GM19099 (cell line): ENCODE measurements around the gene FBLN5.

Source experiments
- POLR2A ChIP-seq: IDR thresholded peaks from 3 replicates; pipeline ENCODE4 v1.6.1; 2011; ENCODE audit warnings: low read depth; ENCODE audit not compliant: insufficient read length; ENCODE audit errors: extremely low read depth

FBLN5 gene

DNA sequence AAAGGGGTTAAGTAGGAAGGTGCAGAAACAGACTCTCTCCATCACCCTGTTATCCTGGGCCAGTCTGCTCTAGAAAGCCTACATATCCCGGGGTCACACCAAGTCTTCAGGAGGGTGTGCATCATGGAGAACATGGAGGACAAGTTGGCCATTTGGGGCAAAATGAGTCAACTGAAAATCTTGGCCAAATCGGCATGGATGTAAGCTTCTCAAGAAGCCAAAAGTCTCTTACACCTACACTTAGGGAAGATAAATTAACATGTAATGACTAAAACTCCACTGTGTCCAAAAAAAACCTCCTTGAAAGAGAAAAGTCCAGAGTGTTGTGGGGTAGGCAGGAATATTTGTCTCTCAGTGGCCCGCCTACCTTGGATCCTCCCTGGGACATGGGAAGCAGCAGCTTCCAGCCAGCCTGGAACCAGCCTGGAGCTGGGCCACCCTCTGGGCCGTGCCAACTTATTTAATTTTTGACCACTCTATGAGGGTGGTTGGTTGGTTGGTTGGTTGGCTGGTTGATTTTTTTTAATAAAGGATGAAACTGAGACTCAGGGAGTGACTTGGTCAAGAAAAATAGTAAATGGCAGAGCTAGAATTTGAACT, 62.3 kb downstream of the FBLN5 start:
- TF ChIP-seq POLR2A, result no peak

DNA sequence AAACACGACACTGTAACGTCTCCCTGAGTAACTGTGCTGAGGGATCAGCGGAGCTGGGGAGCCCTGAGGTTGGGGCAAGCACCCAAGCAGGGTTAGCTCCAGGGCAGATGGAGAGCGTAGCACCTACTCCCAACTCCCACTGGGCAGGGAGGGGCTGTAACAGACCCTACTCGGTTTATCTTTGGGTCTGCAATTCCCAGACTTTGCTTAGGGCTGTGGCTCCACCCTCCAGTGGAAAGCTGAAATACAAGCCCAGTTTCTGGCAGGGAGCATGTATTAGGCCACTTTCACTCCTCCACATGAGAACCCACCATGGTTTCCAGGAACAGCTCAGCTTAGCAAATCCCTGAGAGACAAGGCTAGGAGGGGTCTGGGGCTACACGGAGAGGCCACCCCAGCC, 62.8 kb downstream of the FBLN5 start:
- TF ChIP-seq POLR2A, result no peak

DNA sequence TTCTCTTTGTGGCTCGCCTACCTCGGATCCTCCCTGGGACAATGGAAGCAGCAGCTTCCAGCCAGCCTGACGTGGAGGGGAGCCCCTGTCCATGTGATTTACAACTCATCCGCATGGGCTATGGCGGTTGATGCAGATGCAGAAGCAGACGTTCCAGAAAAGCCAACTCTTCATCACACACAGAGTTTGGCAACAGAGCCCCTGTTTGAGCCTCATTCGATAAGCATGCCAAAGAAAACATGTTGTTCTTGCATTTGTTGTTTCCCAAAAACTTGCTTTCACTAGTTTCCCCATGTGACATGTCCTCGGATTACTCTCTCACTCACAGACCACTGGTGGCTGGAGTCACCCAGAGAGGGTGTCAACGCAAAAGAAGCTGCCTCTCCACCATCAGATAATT, 63.7 kb downstream of the FBLN5 start:
- TF ChIP-seq POLR2A, result no peak

DNA sequence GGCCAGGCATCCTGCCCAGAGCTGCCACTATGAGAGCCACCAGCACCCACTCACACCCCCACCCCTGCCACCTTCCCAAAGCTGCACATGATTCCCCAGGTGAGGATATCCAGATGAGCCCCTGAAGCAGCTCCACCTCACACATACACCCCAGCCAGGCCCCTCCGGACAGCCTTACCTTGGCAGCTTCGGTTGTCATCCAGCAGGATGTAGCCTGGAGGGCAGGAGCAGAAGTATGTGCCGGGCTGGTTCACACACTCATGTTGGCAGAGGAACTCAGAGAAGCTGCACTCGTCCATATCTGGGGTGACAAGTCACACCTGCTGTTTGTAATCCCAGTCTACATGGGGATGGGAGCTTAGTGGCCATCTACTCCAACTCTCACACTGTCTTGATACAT, 64.7 kb downstream of the FBLN5 start:
- TF ChIP-seq POLR2A, result no peak

DNA sequence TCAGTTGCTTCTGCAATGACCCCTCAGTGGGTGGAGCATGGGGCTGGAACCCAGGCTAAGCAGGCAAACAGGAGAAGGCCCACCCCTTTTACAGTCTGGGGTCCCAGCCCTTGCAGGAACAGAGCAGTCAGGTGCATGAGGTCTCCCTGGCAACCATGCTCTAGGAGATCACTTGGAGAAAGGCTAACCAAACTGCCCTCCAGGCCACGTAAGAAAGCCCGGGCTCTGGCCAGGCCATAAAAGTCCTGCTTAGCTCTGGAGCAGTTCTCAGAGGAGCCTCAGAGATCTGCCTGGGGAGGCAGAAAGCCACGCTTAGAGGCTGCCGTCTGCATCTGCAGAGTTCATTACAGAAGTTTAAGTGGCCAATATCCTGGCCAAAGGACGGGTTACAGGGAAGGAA, 65.1 kb downstream of the FBLN5 start:
- no peak for TF ChIP-seq POLR2A

DNA sequence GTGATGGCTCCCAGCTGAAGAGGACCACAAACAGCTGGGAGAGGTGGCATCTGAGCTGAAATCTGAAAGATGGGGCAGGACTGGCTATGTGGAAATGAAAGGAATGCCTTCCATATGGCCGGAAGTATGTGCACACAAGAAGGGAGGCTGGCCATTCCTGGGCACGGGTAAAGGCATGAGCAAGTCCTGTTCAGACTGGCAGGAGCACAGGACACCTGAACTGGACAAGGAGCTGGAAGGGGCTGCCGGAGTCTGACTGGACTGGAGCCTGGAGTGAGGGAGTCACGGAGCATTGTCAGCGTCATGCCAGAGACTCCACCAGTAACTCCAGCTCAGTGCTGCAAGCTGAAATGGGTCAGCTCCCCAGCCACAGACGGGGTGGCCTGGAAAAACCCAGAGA, 68.3 kb downstream of the FBLN5 start:
- TF ChIP-seq POLR2A, result no peak

DNA sequence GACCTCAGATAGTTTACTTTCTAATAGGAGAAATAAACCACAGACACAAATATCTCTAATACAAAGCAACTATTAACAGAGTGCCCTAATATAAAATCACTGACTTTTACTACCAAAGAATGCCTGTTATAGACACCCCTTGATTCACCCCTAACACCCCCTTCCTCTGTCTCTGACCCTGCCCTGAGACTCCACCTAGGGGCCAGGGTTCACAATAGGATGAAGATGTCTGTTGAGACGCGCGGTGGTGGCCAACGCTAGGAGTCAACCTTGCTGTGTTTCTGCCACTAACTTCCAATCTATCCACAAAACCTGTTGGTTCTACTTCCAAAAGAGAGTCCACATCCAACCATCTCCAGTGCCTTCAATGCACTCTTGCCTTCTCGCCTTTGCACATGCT, 69.2 kb downstream of the FBLN5 start:
- no peak for TF ChIP-seq POLR2A

DNA sequence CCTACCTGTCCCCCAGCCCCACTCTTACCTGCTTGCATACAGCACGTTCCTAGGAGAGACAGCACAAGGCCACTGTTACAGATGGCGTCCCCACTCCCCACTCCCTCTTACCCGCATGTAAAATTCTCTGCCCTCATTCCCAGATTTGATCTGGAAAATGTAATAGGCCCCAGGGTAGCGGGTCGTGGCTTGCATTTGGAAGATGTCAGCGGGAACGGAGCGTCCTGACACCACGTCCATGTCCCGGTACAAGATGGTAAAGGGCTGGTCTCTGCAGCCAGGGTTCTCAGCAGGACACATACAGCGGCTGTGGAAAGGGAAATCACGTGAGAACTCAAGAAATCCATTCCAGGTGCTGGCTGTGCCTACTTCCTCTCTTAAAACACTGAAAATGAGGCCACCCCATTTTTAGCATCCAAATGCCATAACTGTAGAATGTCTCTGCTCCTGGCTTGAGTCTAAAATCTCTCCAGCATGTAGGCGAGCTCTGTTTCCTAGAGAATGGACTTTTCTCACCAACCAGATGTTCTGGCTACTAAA, 70.0 kb downstream of the FBLN5 start:
- TF ChIP-seq POLR2A, result no peak

DNA sequence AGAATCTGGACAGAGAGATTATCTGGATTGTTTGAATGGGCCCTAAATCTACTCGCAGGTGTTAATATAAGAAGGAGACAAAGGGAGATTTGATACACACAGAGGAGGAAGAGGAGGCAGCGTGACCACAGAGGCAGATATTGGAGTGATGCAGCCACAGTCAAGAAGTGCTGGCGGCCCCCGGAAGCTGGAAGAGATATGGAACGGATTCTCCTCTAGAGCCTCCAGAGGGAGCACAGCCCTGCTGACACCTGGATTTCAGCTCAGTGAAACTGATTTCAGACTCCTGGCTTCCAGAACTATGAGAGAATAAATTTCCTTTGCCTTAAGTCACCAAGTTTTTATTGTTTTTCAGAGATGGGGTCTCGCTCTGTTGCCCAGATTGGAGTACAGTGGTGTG, 71.0 kb downstream of the FBLN5 start:
- no peak for TF ChIP-seq POLR2A

DNA sequence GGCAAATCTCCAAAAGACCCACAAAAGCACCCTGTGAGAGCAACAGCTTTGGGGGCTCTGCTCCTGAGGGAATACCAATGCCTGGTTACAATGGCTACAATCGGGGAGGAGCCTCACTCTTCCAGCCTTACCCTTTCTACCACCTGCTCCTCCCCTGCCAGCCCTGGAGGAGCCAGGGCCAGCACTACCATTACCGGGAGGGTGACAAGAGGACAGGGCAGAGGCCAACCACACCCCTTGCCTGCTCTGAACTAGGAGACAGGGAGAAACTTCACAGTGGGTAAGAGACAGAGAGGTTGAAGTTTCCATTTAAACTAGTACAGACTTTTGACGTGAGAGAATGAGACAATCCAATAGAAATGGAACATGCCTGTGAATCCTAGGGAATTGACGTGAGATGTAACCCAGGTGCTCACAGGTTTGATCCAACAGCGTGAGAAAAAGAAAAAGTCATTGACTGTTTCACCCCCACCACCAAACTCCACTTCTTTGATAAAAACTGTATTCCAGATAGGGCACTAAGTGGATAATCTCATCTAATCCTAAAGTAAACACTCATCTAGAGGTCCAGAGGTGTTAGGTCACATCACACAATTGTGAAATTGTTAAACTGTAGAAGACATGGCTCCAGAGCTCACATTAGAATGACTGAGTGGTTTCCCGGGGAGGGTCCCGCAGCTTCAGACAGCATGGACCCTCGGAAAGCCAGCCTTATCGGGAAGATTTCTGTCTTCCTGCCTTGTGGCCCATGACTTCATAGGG, 71.8 kb downstream of the FBLN5 start:
- TF ChIP-seq POLR2A, result no peak

DNA sequence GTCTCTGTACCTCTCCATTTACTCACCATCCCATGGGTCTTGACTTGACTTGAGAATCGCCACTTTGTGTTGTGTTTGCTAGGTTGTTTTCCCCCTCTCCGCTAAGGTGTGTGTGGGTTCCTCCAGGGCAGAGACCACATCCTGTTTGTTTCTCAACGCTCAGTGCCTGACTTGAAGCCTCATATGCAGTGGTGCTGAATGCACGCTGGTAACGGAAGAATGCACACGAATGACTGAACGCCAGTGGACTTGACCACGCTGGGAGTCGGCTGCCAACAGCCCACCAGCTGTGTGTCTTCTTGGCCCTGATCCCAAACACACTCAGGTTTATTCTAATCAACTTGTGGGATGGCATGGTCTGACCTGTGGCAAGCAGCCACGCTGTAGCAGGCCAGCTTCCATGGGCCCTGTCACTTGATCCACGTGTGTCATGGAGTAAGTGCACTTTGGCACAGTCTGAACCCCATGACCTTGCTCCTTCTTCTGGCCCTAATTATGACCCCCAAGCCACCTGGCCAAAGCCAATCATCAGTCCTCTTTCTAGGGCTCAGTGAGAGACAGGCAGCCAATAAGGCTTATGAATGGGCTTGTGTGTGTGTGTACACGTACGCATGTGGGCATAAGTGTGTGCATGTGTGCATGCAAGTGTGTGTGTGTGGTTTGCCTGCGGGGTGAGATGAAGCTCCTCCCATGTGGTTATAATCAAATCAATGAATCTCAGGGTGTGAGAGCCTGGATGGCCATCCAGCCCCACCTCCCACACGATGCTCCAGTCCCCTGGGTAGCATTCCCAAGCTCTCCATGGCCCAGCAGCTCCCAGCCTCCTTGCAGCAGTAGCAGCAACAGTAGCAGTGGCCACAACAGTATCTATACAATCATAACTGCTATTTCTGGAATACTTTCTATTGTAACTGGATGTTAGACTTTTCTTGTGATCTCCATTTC, 73.8 kb downstream of the FBLN5 start:
- TF ChIP-seq POLR2A, result no peak

DNA sequence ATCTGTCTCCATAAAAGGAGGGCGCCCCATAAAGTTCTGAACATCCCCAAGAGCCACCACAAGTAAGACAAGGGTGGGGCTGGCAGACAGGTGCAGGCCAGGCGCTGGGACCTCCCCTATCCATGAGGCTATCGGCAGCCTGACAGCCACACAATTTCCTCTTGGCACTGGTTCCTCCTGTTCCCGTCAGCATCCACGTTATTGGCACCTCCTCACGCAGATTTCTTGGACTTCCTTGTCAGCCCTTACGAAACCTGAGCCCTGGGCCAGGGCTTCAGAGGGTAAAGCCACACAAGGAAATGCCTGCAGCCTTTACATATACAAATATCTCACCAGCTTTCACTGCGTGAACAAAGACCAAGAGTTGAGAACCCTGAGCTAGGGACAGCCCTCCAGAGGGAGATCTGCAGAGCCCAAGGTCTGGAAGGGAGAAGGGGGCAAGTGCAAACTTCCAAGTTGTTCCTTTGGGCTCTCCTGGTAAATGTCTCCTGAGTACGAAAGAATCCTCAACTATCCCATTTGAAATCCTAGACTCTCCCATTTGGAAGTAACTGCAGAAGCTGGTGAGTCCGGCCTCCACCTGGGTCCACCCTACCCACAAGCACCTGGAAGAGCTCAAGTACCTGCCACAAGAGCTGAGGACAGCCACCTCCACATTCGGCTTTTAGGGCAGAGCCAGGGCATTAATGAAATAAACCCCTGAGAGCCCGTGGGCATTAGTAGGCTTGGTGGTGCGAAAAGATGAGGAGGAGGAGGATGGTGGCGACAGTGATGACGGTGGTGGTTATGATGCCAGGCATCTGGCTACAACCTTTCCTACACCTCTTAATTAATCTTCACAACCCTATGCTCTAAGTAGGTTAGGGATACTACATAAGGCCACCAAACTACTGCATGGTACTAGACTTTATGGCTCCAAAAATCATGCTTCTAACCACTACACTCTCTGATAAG, 74.7 kb downstream of the FBLN5 start:
- no peak for TF ChIP-seq POLR2A

DNA sequence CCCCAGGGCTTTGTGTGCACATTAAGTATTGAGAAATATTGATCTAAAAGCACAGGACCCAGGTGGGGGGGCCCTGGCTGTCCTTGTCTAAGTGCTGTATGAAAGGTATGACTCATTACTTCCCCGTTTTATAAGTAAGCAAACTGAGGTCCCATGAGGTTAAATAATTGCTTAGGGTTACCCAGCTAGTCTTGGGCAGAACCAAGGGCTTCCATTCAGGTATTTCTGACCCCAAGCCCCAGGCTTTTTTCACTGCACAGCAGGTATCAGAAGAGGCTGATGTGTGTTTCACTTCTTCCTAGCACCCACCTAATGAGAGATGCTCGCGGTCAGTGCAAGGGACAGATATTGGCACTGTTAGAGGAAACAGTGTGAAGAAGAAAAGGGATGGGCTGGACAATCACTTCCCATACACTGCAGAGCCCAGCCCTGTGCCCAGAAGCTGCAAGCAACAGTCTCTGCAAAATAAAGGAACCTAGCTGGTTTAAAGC, 75.4 kb downstream of the FBLN5 start:
- TF ChIP-seq POLR2A, result no peak

DNA sequence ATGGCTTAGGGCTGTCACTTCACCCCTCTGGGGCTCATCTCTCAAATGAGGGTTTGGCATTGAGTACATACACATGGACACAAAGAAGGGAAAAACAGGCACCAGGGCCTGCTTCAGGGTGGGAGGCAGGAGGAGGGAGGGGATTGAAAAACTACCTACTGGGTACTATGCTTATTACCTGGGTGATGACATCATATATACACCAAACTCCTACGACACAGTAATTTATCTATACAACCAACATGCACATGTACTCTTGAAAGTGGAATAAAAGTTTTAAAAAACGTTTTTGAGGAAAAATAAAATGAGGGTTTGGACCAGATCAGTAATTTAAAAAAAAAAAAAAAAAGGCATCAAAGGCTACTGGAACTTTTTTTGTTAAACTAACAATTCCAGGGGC, 76.6 kb downstream of the FBLN5 start:
- TF ChIP-seq POLR2A, result no peak
